ENCODE measurements around the gene NFYB. TPM values are rescaled to one million over a fixed set of nuclear protein-coding genes. Genes with fewer than 3 reads are reported as not detected.
A peak's percentile ranks its signal among the peaks of the same experiment; 100 is the strongest.
"Not testable (repeated sequence)": the region's sequence is repeated elsewhere in the genome, so short reads cannot be mapped to it uniquely, and the experiment has no call there.

NFYB gene
- total RNA-seq, 1 donor from 2014 or later, result 40.2 TPM

- H3K4me3 Mint-ChIP-seq, result no peak overlapping the region
- no peak for DNase-seq (ENCODE audit: low spot score in 2 of 2, unreplicated experiment in 2 of 2)
- TF ChIP-seq, protein P1, sequence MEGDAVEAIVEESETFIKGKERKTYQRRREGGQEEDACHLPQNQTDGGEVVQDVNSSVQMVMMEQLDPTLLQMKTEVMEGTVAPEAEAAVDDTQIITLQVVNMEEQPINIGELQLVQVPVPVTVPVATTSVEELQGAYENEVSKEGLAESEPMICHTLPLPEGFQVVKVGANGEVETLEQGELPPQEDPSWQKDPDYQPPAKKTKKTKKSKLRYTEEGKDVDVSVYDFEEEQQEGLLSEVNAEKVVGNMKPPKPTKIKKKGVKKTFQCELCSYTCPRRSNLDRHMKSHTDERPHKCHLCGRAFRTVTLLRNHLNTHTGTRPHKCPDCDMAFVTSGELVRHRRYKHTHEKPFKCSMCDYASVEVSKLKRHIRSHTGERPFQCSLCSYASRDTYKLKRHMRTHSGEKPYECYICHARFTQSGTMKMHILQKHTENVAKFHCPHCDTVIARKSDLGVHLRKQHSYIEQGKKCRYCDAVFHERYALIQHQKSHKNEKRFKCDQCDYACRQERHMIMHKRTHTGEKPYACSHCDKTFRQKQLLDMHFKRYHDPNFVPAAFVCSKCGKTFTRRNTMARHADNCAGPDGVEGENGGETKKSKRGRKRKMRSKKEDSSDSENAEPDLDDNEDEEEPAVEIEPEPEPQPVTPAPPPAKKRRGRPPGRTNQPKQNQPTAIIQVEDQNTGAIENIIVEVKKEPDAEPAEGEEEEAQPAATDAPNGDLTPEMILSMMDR (IDR thresholded peaks at IDR 0.05; ENCODE audit: unreplicated experiment), result no peak
- peaks cover 25% of the 10 kb centered on the region for H3K36me3 Mint-ChIP-seq
- H3K27me3 Mint-ChIP-seq (ENCODE audit: low read depth), result no peaks in the 10 kb centered on the region
- H3K4me1 Mint-ChIP-seq, result peaks cover 12% of the 10 kb centered on the region
- no peaks in the 10 kb centered on the region for H3K9me3 Mint-ChIP-seq
- H3K27ac Mint-ChIP-seq, result no peak overlapping the region
These were observed 11.5 kb downstream of the NFYB start for GRCh38 chr12:104126548-104126947.

- no peak for DNase-seq (ENCODE audit: low spot score in 2 of 2, unreplicated experiment in 2 of 2)
- H3K27ac Mint-ChIP-seq, result no peak overlapping the region
- TF ChIP-seq, protein P1 (IDR thresholded peaks at IDR 0.05; ENCODE audit: unreplicated experiment), result no peak
- peaks cover 10% of the 10 kb centered on the region for H3K4me1 Mint-ChIP-seq
- peaks cover 38% of the 10 kb centered on the region for H3K36me3 Mint-ChIP-seq
- H3K27me3 Mint-ChIP-seq (ENCODE audit: low read depth), result no peaks in the 10 kb centered on the region
- H3K9me3 Mint-ChIP-seq, result no peaks in the 10 kb centered on the region
- no peak overlapping the region for H3K4me3 Mint-ChIP-seq
These were observed 15.7 kb downstream of the NFYB start for GRCh38 chr12:104122298-104122697.

DNA sequence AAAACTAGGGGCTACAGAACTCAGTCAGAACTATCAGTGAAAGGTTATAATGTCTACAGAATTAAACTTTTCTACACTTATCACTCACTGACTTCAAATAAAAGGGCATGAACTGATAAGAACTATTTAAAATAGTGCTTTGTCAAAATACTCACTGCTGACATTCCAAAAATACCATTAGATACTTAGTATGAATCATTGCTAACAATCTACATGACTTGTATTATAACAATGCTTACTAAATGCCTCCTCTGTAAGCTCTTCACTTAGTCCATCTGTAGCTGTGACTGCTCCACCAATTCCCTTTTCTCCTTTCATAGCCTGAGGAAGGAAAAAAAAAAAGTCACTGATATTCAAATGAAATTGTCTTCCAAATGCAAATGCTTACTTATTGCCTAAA lies 17.0 kb downstream of the NFYB start:
- Mint-ChIP-seq H3K9me3 (no peaks in the 10 kb centered on the region), H3K27ac (peak overlapping the region; percentile 6), H3K4me3 (no peak overlapping the region), H3K27me3 (ENCODE audit: low read depth) (no peaks in the 10 kb centered on the region), H3K4me1 (peaks cover 10% of the 10 kb centered on the region), H3K36me3 (peaks cover 32% of the 10 kb centered on the region)
- TF ChIP-seq, protein P1 (IDR thresholded peaks at IDR 0.05; ENCODE audit: unreplicated experiment), result no peak
- DNase-seq (ENCODE audit: low spot score in 2 of 2, unreplicated experiment in 2 of 2), result no peak

GRCh38 chr12:104115587-104115975 lies 22.4 kb downstream of the NFYB start:
- no peaks in the 10 kb centered on the region for H3K27me3 Mint-ChIP-seq (ENCODE audit: low read depth)
- H3K4me3 Mint-ChIP-seq, result no peak overlapping the region
- TF ChIP-seq, protein P1 (IDR thresholded peaks at IDR 0.05; ENCODE audit: unreplicated experiment), result no peak
- no peak for DNase-seq (ENCODE audit: low spot score in 2 of 2, unreplicated experiment in 2 of 2)
- peaks cover 16% of the 10 kb centered on the region for H3K36me3 Mint-ChIP-seq
- H3K27ac Mint-ChIP-seq, result peak overlapping the region; percentile 10
- no peaks in the 10 kb centered on the region for H3K4me1 Mint-ChIP-seq
- no peaks in the 10 kb centered on the region for H3K9me3 Mint-ChIP-seq

DNA sequence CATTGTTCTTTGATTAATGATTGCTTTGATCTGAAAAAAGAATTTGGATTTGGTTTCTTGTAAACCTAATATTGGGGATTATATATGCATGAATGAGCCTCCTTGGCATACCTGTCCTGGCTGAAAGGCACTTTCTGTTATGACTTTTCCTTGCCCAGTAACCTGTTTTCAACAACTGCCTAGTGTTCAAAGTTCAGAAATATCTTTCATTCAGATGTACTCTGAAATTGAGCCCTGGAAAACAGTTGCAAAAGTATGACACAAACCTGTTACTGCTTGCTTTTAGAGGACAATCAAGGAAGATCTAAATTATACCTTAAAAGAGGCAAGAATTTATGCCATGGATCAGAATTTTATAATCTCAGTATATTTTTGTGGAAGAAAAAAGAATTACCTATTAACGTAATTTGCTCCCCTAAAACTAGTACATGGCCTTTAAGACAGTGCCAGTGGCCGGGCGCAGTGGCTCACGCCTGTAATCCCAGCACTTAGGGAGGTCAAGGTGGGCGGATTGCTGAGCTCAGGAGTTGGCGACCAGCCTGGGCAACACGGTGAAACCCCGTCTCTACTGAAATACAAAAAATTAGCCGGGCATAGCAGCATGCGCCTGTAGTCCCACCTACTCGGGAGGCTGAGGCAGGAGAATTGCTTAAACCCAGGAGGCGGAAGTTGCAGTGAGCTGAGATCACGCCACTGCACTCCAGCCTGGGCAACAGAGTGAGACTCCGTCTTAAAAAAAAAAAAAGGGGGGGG lies 23.0 kb downstream of the NFYB start:
- DNase-seq (ENCODE audit: low spot score in 2 of 2, unreplicated experiment in 2 of 2); H3K4me1 Mint-ChIP-seq; H3K4me3 Mint-ChIP-seq; H3K9me3 Mint-ChIP-seq; H3K27me3 Mint-ChIP-seq (ENCODE audit: low read depth): not testable (repeated sequence)
- Mint-ChIP-seq H3K36me3 (peaks cover 12% of the 10 kb centered on the region), H3K27ac (peak overlapping the region; percentile 60)

DNA sequence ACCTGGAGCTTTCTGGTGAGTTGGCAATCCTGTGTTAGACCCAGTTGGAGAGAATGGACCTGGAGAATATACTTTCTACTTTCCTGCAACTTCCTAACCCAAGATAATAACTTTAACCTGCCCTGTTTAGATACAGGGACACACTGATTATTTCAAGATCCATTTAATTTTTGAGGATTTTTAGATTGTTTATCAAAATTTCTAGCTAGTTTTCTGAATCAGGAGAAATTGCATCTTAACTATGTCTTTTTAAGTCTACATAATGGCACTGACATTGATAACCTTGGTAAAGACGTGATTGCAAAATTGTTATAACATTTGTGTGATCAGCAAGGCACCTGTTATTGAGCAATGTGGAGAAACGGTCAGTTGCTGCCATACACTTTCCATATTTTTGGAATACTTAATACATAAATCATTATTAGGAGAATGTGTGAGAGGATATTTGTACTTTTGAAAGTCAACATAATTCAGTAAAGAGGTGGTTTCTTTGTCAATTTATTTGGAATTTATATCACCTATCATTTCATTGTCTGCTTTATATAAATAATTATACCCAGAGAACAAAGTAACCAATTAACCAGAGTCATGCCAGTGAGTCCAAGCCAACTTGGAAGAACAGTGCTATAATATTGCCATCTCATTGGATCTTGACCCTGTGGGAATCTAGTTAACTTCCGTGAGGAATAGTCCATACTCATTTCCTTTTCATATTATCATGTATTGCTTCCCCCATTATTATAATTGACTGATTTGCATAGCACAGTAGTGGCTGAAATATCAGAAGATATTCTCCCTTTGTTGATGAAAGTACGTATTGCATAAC lies 28.4 kb downstream of the NFYB start:
- no peak overlapping the region for H3K4me3 Mint-ChIP-seq
- peaks cover 6% of the 10 kb centered on the region for H3K4me1 Mint-ChIP-seq
- peaks cover 2% of the 10 kb centered on the region for H3K36me3 Mint-ChIP-seq
- H3K9me3 Mint-ChIP-seq, result no peaks in the 10 kb centered on the region
- no peak overlapping the region for H3K27ac Mint-ChIP-seq
- TF ChIP-seq, protein P1 (IDR thresholded peaks at IDR 0.05; ENCODE audit: unreplicated experiment), result peak; percentile 22
- no peak for DNase-seq (ENCODE audit: low spot score in 2 of 2, unreplicated experiment in 2 of 2)
- no peaks in the 10 kb centered on the region for H3K27me3 Mint-ChIP-seq (ENCODE audit: low read depth)

Data from mesothelial cell of epicardium (in vitro differentiated cells).